Cardiac fibroblast (primary cell): Measurements from ENCODE around the gene PHPT1.
"Not testable (repeated sequence)": the region's sequence is repeated elsewhere in the genome, so short reads cannot be mapped to it uniquely, and the experiment has no call there.

Experiments
- DNase-seq, 2 donors: peaks; one replicate each; pipeline versions ENCODE4 v3.0.0 to v3.0.0-alpha.2; 2010; ENCODE audit warnings: low read depth in 2 of 2
- H3K4me3 ChIP-seq, 2 donors: replicated peaks in 1 of 2; 1 replicate in 1 of 2; 2 replicates in 1 of 2; pipeline ENCODE4 v1.5.1; 2011; ENCODE audit warnings: low read depth in 2 of 2, low read length in 2 of 2, mild to moderate bottlenecking in 2 of 2, moderate library complexity in 1 of 2
- CTCF ChIP-seq: IDR thresholded peaks from one replicate; pipeline ENCODE4 v1.5.1; 2011; ENCODE audit warnings: low read depth, mild to moderate bottlenecking, low read length, inconsistent platforms

The PHPT1 gene

DNA sequence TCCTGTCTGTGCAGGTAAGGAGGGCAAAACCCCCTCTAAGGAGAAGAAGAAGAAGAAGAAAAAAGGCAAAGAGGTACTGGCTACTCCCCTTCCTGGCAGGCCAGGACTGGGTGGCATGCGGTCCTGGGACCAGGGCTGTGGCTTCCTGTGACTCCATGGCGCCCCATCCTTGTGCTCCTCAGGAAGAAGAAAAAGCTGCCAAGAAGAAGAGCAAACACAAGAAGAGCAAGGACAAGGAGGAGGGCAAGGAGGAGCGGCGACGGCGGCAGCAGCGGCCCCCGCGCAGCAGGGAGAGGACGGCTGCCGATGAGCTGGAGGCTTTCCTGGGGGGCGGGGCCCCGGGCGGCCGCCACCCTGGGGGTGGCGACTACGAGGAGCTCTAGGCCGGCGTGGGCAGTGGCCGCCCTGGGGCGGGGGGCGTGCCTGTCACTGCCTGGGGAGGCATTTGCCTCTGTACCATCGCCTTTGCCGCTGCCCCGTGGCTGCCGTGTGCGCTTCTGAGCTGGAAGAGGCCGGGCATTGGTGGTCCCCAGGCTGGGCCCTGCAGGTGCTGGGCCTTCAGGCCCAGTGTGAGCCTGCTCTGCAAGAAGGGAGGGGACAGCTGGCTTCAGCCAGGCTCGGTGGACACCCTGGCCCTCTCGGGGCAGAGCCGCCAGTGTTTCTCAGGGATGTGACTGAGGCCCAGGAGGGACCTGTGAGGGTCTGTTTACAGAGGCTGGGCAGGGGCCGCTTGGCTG lies 8.9 kb upstream of the PHPT1 start:
- TF ChIP-seq CTCF, result no peak
- H3K4me3 ChIP-seq, result no peak overlapping the region
- DNase-seq, result no peak

GRCh38 chr9:136840877-136841645 lies 8.1 kb upstream of the PHPT1 start:
- DNase-seq, result peak; percentile 44 to 76
- TF ChIP-seq CTCF, result no peak
- H3K4me3 ChIP-seq, result no peak overlapping the region

GRCh38 chr9:136841646-136842379 lies 7.4 kb upstream of the PHPT1 start:
- H3K4me3 ChIP-seq, result peak overlapping the region in 1 of 2 donors; percentile 58
- DNase-seq, result not testable (repeated sequence)

DNA sequence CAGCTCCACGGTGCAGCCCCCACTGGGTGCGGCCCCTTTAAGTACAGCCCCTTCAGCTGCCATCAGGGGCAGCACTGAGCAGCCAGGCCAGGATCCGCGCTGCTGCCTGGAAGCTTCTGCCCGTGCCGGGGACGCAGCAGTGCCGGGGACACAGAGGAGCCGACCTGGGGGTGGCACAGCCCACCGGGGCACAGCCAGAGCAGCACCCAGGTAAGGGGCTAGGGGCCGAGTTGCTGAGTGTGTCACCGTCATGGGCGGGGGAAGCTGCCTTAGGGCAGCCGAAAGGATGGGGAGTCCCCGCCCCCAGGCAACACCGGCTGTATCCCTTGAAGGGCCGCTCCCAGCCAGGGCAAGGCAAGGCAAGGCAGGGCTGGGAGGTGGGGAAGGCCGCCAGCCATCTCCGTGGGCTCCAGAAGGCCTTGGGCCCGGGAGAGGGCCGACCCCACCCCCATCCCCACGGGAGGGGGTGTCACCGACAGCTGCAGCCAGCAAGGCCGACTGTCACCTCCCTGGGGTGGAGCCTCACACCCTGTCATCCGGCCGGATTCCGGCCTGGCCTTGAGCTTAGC lies 6.7 kb upstream of the PHPT1 start, which contains the start of gene AJM1:
AJM1 (plus strand) TSS at position 99 of the 569 bp plus-strand sequence. CDS start 1,937 bp downstream, outside the sequence.
- H3K4me3 ChIP-seq, result peak within 1 kb of the TSS; percentile 47 to 58
- DNase-seq, result peak; percentile 79
- TF ChIP-seq CTCF, result peak; percentile 90

- DNase-seq, H3K4me3 ChIP-seq: not testable (repeated sequence)
Measured at GRCh38 chr9:136843159-136843800, 5.9 kb upstream of the PHPT1 start.

DNA sequence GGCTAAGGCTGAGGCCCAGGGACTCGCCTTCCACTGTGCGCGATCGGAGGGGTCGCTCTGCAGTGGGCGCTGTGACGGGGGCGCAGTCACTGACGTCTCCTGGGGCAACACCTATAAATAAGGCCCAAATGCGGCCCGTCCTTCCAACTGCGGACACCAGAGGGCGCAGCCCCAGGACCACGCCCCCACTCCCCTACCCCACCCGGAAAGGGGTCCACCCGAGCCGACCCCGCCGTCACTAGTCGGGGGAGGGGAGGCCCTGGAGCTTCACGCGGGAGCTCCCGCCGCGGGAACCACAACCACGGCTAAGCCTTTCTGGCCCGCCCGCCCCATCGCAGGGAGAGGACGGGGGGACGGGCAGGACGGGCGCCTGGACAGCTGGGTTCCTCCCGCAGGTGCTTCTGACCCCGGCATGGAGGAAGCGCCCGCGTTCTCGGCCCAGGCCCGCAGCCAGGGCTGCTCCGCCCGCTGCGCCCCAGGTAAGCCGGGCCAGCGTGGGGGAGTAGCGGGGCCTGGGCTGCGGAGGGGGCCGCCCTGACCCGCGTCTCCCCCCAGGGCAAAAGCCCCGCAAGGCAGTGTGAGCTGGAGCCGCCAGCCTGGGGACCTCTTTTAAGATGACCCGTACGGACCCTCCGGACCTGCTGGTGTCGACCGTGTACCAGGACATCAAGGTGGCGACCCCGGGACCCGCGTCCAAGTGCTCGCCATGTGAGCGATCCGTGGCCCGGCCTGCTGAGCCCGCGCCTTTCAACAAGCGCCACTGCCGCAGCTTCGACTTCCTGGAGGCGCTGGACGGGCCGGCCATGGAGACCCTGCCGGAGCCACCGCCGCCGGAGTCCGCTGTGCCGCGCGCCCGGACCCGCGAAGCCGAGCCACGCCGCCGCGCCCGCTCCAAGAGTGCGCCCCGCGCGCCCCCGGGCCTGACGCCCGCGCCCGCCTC lies 5.1 kb upstream of the PHPT1 start:
- DNase-seq, result peak; percentile 13 to 19
- H3K4me3 ChIP-seq, result not testable (repeated sequence)
- TF ChIP-seq CTCF, result peak; percentile 39
